K562 (cell line): ENCODE results near the gene LCA5L.

Source experiments
- GABPA ChIP-seq: fragments of 200-800 bp; sonication (Bioruptor generic); conservative IDR thresholded peaks from 2 replicates; pipeline ENCODE4 v1.6.1; 2016; ENCODE audit warnings: low read depth, missing genetic modification characterization, missing compliant biosample characterization
- NFXL1 ChIP-seq: fragments of 450-650 bp; formaldehyde crosslinking; IDR thresholded peaks from 2 replicates; pipeline ENCODE4 v1.4.0; 2021; ENCODE audit warnings: mild to moderate bottlenecking
- PRDM10 ChIP-seq: fragments of 450-650 bp; IDR thresholded peaks from 2 replicates; pipeline ENCODE4 v1.6.1; 2018; ENCODE audit not compliant: partially characterized antibody
- RCOR1 ChIP-seq, 2 experiments: IDR thresholded peaks; 2 replicates each; pipeline ENCODE4 v1.6.1; 2012; ENCODE audit warnings: low read depth in 2 of 2, low read length in 2 of 2, borderline replicate concordance in 1 of 2, improper control_type of control experiment in 1 of 2
- YY1 ChIP-seq, 3 experiments: IDR thresholded peaks; 2 replicates each; pipeline ENCODE4 v1.6.1; 2011; ENCODE audit warnings: low read length in 2 of 3, mild to moderate bottlenecking in 2 of 3, moderate library complexity in 2 of 3, borderline replicate concordance in 1 of 3, control low read depth in 1 of 3, low read depth in 1 of 3; ENCODE audit not compliant: insufficient read depth in 3 of 3, insufficient replicate concordance in 2 of 3, control insufficient read depth in 1 of 3, insufficient read length in 1 of 3; ENCODE audit errors: extremely low read depth in 1 of 3
- ZNF77 ChIP-seq: fragments of 250-450 bp; sonication (Bioruptor Pico); IDR thresholded peaks from 2 replicates; pipeline ENCODE4 v1.5.0; 2020

- TF ChIP-seq PRDM10 (no peak), NFXL1 (CRISPR knock-in tag) (no peak), GABPA (tag) (no peak), ZNF77 (CRISPR knock-in tag) (no peak), RCOR1 (IDR thresholded peaks at IDR 0.05; ENCODE audit: borderline replicate concordance in 1 of 2, low read depth in 2 of 2, low read length in 2 of 2) (no peak), YY1 (IDR thresholded peaks at IDR 0.05; ENCODE audit: borderline replicate concordance in 1 of 3, control insufficient read depth in 1 of 3, extremely low read depth in 1 of 3, insufficient read depth in 3 of 3, insufficient read length in 1 of 3, insufficient replicate concordance in 2 of 3, low read depth in 1 of 3, low read length in 2 of 3) (no peak)
Observed at GRCh38 chr21:39466584-39466983, 21.0 kb upstream of the LCA5L start.
